Fibroblast of gingiva (primary cell): ENCODE data around the gene TNIK.
"Not testable (repeated sequence)": the region's sequence is repeated elsewhere in the genome, so short reads cannot be mapped to it uniquely, and the experiment has no call there.

ENCODE experiments used
- DNase-seq: peaks from one replicate; pipeline ENCODE4 v3.0.0-alpha.2; 2011; ENCODE audit warnings: low read depth

The TNIK gene

DNA sequence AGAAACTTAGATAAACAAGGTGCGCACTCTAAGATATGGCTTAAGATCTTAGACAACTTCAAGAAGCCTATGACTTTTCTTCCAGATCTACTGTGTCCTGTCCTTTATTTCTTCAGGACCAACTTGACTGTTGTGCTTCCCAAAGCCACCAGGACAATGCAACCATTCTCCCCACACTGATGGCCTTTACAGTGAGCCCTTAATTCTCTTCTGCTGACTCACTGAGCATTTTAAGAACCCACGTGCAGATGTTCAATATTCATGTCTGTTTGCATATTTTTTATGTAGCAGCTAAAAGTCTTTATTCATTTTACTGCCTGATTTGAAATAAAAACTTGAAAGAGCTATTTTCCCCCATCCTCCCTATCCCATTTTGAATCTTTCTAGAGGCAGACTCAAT is 330.4 kb downstream of the TNIK start:
- no peak for DNase-seq

DNA sequence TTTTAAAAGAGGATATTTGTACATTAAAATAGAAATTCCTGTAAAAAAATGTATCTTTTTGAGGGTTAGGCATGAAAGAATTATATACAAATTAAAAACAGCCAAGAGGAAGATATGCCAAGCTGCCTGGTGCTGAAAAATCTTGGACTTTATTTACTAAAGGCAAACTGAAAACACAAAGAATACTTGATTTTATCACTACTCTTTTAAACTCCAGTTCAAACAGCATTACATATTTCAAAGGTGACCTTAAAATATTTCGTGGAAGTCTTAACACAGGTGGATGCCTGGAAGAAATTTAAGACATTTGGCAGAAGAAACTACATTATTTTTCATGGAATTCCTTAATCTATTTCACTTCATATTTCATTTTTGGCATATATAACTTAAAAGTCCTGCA is 332.6 kb downstream of the TNIK start:
- DNase-seq = no peak

DNA sequence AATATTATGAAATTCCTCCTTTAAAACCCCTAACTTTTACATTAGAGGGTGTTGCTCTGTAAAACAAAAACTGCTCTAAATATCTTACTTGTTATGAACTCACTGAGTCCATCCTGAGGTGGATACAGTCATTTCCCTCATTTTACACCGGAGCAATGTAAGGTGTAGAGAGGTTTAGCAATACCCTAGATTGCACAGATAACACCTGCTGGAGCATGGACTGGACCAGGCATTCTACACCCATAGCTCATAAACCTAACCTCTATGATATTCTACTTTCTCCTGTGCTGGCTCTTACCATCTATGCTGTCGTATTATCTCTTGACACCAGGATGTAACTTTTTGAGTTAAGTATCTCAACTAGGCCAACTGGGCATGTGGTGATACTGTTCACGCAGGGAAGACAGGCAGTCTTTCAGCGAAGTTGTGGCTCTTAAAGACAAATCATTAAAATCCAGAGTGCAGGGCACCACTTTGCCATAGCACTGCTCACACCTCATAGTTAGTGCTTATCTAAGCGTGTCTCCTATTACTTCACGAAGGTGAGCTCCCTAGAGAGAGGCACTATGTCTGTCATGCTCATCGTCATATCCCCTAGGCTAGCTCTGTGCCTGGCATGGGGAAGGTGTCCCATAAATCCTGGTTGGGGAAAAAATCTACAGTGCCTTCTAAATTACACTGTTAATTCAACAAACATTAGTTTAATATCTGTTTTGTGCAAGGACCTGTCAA is 333.6 kb downstream of the TNIK start:
- no peak for DNase-seq

DNA sequence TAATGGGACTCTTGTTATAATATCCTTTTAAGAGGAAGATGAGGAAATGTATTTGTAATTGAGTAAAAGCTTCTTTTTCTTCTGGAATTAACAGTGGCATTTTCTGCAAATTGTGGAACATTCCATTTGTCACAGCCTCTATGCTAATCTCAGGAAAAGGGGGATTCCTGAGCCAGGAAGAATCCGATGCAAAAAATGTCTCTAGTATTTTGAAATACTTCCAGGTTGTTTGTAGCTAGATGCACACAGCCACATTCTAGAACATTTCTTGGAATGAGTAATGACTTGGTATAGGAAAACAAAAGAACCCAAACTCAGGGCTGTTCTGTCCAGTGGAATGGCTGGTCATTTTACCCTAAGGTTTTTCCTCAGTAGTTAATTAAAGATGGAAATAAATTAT is 335.2 kb downstream of the TNIK start:
- DNase-seq = no peak

DNA sequence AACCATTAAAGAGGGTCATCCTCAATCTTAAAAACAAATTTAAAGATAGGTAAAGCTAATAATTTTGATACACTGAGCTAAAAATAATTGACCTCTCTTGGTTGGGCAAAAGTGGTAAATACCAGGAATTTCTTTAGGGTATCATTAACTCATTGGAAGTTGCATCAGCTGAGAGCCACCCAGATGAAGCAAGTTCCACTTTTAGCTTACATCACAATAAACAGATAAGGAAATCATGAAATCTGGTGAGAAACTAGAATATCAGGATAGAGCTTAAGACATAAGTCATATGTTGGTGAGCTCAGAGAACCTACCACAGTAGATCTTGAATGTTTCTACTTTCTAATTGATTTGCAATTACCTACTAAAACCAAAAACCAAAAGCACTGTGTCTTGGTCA is 336.3 kb downstream of the TNIK start:
- DNase-seq = no peak

- no peak for DNase-seq
Measured at GRCh38 chr3:171122861-171123260, 337.3 kb downstream of the TNIK start.

DNA sequence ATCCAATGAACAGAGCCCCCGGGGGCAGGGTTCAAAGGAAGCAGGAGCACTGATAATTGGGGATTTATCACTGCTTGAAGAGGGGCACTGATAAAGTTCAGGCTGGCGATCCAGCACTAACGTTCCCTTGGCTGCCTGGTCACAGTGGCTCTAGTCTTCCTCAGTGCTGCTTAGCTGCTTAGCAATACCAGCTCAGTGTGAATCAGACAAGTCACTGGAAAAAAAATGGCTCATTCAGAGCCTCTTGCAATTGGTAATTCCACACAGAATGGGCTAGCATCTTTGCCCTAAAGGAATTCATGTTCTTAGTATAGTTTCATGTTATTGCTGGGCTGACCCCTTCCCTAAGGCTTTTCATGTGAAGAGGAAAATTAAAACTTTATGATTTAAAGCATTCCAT is 338.0 kb downstream of the TNIK start:
- no peak for DNase-seq

DNA sequence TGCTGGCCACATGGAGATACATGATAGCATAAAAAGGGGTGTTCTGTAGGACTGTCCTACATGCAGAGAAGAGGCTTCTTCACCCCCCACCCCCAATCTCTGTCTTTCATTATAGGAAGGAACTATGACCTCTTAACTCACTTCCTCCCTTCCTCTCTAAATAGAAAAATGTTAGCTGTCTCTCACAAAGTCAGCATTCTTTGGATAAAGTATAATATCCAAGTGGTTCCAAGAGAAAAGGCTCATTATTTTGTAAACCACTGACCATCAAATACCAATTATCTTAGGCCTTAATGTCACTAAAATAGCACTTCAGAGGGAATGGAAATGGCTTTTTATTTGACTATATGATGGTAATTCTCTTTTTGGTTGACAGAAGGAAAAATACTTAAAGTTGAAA is 338.4 kb downstream of the TNIK start:
- no peak for DNase-seq

DNA sequence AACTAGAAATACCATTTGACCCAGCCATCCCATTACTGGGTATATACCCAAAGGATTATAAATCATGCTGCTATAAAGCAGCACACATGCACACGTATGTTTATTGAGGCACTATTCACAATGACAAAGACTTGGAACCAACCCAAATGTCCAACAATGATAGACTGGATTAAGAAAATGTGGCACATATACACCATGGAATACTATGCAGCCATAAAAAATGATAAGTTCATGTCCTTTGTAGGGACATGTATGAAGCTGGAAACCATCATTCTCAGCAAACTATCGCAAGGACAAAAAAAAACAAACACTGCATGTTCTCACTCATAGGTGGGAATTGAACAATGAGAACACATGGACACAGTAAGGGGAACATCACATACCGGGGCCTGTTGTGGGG is 340.8 kb downstream of the TNIK start:
- not testable (repeated sequence) for DNase-seq

DNA sequence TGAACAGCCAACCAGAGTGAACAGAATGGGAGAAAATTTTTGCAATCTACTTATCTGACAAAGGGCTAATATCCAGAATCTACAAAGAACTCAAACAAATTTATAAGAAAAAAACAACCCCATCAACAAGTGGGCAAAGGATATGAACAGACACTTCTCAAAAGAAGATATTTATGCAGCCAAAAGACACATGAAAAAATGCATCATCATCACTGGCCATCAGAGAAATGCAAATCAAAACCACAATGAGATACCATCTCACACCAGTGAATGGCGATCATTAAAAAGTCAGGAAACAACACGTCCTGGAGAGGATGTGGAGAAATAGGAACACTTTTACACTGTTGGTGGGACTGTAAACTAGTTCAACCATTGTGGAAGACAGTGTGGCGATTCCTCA is 341.2 kb downstream of the TNIK start:
- DNase-seq = not testable (repeated sequence)

DNA sequence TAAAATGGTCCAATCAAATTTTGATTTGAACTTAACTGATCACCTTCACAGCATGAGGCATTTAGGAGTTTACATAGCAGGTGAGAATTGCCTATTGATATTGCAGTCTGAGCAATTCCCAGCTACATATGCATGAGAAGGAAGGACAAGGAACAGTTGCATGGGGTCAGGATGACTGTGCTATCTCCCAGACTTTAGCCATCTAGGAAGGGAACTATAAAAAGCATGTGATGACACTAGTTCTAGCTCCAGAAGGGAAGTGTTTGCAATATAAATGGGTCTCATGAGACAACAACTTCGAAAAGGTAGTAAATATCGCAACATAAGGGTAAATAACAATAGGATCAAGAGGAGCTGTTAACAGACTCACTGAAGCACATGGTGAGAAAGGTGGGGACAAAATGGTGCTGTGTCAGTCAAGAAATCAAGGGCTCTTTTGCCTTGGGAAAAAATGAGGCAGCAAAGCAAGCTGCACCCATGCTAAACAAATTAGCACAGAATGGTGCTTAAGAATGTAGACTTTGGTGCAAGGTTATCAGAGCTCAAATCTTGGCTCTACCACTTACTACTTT is 343.3 kb downstream of the TNIK start:
- DNase-seq = no peak

GRCh38 chr3:171116365-171116764 is 343.8 kb downstream of the TNIK start:
- DNase-seq = peak; percentile 9

DNA sequence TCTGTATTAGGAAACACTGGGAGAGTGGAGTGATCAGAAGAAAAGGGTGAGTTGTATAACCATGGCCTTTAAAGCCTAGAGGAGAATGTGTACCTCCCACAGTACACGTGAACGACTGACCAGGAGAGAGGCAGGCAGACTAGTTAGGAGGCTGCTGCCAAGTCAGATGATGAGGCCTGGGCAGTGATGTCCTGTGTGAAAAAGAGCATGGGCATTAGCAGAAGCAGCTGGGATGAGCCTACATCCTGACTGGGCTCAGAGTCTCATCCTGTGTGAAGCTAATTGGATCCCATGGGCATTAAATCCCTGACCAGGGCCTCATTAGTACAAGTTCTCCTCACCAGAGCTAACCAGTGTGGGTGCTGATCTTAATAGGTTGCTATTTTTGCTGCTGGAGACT is 344.5 kb downstream of the TNIK start:
- DNase-seq = no peak

DNA sequence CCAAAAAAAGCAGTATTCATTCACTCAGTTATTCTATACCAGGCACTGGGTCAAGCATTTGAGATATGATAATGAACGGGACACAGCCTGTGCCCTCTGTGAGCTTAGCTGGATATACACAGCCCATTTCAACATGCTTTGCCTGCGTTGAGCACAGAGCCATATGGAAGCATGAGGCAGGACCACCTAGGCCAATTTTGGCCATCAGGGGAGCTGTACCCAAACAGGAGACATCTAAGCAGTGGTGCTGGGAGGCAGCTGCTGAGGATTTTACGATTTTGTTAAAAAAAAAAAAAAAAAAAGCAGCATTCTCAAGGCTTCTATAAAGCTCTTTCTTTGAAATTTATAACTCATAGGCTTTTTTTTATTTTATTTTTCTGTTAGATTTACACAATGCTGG is 346.5 kb downstream of the TNIK start:
- no peak for DNase-seq

GRCh38 chr3:171110715-171111114 is 349.5 kb downstream of the TNIK start:
- DNase-seq = no peak

DNA sequence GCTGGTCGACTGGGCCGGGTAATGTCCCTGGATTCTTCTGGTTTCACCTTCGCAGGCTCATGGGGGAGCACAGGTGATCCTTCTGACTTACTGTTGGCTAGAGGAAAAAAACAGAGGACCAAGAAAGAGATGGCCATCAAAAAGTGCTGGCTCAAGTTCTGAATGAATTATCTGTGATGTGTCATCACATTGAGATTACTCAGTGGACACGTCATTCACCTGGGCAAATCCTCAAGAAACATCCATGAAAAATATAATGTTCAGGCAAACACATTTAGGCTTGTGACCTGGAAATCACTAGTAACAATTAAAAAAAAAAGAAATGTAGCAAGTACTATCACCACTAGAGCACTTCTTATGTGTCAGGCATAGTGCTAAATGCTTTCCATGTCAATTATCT is 352.1 kb downstream of the TNIK start:
- DNase-seq = no peak

- DNase-seq = no peak
Measured at GRCh38 chr3:171103185-171103584, 357.0 kb downstream of the TNIK start.

- peak; percentile 3 for DNase-seq
Measured at GRCh38 chr3:171101982-171102641, 358.1 kb downstream of the TNIK start.

GRCh38 chr3:171099911-171100310 is 360.3 kb downstream of the TNIK start:
- peak; percentile 10 for DNase-seq

GRCh38 chr3:171095063-171095462 is 365.1 kb downstream of the TNIK start:
- no peak for DNase-seq

DNA sequence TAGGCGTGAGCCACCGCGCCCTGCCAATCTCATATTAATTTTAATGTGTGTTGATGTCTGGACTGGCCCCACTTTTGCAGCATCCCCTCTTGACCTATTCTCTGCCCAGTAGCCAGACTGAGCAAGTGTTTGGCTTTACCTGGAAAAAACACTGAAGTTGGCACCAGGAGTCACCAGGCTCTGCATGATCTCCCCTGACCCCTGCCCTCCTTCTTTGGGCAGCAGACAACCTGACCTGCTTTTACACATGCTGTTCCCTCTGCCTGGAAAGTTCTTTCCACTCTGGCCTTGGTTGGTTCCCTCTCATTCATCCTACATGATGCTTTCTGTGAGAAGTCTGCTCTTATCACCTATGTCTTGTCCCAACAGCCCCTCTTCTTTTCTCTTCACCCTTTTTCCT is 365.8 kb downstream of the TNIK start:
- DNase-seq = no peak

- no peak for DNase-seq
Measured at GRCh38 chr3:171093462-171093861, 366.7 kb downstream of the TNIK start.

DNA sequence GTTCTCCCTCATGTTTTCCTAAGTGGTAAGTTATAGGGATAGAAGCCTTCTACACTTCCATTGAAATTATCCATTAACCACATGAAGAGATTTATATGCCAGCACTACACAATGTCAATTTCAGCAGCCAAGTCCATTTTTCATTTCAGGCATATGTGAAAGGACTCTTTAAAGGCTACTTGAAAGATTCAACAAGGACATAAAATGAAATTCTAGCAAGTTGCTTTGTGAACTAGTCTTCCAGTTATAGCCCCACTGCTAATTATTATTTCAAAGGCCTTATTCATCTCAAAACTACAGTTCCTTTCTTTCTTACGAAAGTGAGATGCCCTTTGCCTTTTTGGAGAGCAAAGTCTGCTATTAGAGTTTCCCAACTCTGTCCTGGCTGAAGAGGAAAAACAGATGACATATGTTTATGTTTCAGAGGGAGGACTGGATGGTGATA is 367.7 kb downstream of the TNIK start:
- DNase-seq = peak; percentile 27

GRCh38 chr3:171090321-171090720 is 369.9 kb downstream of the TNIK start:
- no peak for DNase-seq
